GM23338 (cell line): ENCODE results near the gene RALGPS1.

Source experiments
- CTCF ChIP-seq, 2 experiments: fragments of 200-600 bp in 1 of 2; sonication (generic) in 1 of 2; conservative IDR thresholded peaks; 2 replicates each; pipeline versions ENCODE4 v1.5.1 to v1.6.1; 2016 to 2017; ENCODE audit warnings: antibody characterized with exemption in 2 of 2, low read depth in 2 of 2, mild to moderate bottlenecking in 2 of 2, moderate library complexity in 1 of 2
- EZH2 ChIP-seq: fragments of 200-600 bp; sonication (generic); IDR thresholded peaks from one replicate; pipeline ENCODE4 v1.8.0; 2017; ENCODE audit warnings: antibody characterized with exemption, mild to moderate bottlenecking, low read depth; ENCODE audit not compliant: unreplicated experiment

DNA sequence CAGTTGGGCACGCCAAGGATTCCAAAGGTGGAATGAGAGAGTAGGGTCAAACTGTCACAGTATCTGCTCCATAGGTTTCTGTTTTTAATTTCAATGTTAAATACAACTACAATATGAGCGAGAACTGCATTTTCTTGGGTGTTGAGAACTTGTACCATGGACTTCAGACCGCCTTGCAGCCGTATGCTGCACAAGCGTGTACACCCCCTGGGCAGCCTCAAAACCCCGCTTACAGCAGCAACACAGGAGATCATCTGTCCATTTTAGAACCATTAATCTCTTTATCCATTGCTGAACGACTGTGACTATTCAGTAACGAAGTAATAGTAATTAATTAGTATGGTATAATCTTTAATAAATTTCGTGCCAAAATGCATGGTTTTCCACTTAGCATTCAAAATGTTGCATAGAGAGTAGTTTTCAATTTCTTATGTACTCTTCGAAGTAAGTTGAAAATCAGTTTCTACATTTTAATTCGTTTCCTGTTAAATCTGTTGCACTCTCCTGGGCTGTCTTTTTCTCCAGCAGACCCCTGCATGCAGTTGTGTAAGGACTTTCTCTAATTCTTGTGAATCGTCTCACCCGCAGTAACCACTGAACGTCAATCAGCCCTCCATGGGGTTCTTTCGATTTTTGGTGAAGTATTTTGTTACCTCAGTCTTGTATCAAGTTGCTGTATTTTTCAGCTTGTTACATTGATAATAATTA, 308.0 kb downstream of the RALGPS1 start:
- no peak for TF ChIP-seq CTCF (conservative IDR thresholded peaks at IDR 0.05; ENCODE audit: low read depth in 2 of 2)
- no peak for TF ChIP-seq EZH2
